ENCODE data around the gene SFXN3.

SFXN3 gene

DNA sequence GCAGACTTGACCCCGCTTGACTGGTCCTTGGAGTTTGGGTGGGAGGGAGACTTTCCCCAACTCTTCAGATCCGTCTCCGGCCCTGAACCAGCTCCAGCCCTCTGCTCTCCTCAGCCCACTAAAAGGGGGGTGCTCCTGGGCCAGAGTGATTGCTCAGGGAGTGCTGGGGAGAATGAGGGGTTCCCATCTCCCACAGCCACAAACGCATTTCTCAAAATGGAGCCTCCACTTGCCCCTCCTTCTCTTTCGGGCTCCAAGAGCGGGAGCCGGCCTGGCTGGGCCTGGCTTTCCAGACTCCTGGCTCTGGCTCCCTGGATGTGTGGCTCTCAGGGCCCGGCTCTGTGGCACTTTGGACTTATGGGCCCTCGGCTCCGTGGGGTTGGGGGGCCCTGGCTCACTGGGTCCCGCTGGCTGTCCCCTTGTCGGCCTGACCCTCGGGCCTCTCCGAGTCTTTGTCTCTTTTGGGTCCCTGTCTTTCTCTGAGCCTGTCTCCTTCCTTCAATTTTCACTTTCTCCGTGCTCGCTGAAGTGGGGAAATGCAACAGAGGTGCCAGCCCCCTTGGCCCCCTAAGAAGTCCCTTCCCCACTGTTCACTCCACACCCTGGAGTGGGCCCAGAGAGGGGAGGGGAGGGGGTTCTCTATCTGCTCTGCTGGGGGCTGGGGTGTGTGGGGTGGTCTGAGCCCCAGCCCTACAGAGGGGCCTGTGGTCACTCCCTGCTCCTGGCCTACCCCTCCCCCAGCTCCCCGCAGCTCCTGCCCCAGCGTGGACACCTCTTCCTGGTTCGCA lies 30.7 kb upstream of the SFXN3 start:
- DNase-seq (ENCODE audit: low read depth, low spot score), result no peak

DNA sequence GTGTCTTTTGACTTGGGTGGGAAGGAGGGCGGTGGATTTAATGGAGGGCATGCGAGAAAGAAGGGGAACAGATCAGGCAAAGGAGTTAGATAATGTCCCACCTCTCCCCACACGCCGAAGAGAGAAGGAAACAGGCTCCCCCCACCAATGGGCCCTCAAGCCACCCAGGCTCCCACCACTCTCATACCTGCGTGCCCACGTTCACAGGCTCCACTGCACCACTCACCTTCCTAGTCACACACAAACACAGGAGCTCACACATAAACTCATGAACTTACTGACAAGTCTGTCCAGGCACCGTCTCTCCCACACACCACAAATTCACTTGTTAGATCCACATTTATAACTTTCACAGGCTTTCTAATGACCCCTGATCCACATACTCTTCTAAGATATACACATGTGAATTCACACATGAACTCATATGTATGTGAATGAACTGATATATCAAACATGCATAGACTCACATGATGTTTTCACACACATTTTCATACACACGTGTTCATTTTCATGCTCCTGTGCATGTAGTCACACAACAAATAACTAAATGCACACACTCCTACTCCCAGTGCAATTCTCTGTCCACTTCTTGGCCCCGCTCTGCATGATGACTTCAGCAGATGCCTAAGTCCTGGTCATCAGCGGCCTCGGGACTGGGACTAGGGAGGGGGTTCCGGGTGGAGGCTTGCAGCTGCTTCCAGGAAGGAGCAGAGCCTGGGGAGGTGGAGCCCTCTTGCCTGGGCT lies 29.9 kb upstream of the SFXN3 start:
- no peak for DNase-seq (ENCODE audit: low read depth, low spot score)

DNA sequence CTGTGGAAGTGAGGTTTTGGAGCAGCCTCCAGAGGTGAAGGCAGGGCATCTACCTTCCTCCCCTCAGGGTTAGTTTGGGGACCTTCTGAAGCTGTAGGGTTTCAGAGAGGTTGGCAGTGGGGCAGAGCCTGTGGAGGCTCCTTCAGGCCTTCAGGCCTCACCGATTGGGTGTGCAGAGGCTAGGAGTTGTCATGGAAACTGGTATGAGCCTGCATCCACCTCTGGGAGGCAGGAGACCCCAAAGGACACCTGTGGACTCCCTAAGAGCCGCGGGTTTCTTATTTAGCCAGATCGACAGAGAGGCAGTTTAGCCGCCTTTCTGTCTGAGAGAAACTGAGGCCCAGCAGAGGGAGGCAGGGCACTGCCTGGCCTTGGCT lies 29.4 kb upstream of the SFXN3 start:
- no peak for DNase-seq (ENCODE audit: low read depth, low spot score)

GRCh38 chr10:101002456-101002855 lies 28.6 kb upstream of the SFXN3 start:
- DNase-seq (ENCODE audit: low read depth, low spot score), result no peak

GRCh38 chr10:101003639-101004206 lies 27.3 kb upstream of the SFXN3 start:
- DNase-seq (ENCODE audit: low read depth, low spot score), result no peak

GRCh38 chr10:101005361-101005760 lies 25.7 kb upstream of the SFXN3 start:
- DNase-seq (ENCODE audit: low read depth, low spot score), result no peak

- no peak for DNase-seq (ENCODE audit: low read depth, low spot score)
Measured at GRCh38 chr10:101005869-101006567, 25.0 kb upstream of the SFXN3 start.

DNA sequence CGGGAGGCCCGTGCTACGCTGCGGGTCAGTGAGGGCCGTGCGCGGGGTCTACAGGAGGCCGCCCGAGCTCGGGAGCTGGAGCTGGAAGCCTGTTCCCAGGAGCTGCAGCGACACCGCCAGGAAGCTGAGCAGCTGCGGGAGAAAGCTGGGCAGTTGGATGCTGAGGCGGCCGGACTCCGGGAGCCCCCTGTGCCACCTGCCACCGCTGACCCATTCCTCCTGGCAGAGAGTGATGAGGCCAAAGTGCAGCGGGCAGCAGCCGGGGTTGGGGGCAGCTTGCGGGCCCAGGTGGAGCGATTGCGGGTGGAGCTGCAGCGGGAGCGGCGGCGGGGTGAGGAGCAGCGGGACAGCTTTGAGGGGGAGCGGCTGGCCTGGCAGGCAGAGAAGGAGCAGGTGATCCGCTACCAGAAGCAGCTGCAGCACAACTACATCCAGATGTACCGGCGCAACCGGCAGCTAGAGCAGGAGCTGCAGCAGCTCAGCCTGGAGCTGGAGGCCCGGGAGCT lies 24.4 kb upstream of the SFXN3 start:
- DNase-seq (ENCODE audit: low read depth, low spot score), result no peak

DNA sequence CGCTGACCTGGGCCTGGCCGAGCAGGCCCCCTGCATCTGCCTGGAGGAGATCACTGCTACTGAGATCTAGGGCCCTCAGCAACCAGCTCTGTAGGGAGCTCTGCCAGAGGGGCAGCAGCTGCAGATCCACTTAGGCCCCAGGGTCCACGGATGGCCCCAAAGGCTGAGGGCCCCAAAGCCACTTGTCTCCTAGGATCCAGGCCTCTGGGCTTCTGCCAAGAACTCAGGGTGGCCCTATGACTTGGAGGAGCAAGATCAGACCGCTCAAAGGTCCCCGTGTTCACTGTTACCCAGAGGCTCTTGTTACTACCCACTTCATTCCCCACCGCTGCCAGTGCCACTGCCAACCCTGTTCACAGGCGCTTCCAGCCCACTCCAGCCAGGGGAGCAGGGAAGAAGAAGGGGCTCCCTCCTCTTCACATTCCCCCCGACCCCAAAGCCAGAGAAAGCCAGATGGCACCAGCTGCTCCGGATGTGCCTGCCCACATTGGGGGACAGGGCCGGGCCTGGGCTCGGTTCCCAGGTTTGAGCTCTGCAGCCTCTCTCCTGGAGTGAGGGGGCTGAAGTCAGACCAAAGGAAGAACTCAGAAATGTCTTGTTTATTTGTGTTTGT lies 23.8 kb upstream of the SFXN3 start:
- DNase-seq (ENCODE audit: low read depth, low spot score), result no peak

DNA sequence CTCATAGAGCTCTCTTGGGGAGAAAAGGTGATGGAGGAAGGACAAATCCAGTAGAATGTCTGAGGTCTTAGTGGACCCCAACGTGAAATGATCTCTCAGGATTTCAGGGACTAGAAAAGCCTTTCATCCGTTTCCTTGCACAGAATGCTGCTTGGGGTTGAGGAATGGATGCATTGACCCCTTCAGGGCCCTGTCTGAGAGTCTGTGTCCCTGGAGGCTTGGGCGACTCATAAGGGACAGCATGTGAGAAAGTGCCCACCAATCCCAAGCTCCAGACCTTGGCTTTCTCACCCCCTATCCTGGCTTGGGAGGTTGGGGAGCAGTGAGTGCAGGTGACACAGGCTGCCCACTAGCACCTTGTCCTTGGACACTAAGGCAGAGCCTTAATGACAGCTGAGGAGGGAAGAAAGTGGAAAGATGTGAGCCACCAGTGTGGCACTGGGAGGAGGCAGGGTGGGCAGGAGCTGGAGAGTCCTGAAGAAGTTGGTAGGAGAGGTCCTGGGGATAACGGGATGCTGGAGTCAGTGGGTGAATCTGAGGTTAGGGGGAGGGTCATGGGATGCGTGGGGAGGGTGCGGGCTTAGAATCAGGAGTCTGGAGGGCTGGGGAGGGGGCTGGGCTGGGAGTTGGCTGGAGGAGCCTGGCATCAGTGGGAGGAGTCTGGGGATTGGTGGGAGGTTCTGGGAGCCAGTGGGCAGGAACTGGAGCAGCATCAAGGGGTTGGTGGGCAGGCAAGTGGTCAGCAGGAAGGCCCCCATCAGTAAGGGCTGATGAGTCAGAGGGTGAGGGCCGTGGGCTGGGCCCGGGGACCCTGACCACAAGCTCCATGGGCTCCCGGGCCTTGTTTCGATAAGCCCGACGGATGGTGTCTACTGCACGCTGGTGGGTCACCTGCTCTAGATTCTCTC lies 22.9 kb upstream of the SFXN3 start:
- no peak for DNase-seq (ENCODE audit: low read depth, low spot score)

DNA sequence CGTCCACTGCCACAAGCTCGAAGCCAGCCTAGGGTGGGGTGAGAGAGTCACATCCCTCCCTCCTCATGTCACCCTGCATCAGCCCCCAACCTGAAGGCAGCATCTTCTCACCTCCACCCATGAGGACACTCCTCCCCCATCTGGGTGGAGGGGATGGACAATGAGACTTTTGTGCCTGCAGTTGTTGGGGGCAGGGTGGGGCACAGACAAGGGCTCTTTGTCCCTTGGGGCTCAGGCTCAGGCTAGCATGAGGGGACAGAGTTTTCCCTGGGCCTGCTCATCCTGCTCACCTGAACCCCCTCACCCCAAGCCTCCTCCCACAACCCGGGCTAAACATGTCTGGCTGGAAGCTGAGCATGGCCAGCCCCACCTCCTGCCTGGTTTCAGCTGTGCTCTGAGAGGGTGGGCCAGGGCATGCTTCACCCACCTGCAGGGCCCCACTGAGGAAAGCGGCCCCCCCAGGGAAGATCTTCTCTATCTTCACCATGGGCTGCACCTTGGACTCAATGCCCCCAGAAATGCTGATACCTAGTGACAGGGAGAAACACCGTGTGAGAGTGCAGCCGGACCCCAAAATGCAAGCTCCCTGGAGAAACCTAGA lies 22.1 kb upstream of the SFXN3 start:
- DNase-seq (ENCODE audit: low read depth, low spot score), result no peak

GRCh38 chr10:101010329-101010728 lies 20.7 kb upstream of the SFXN3 start:
- no peak for DNase-seq (ENCODE audit: low read depth, low spot score)

GRCh38 chr10:101011517-101012423 lies 19.3 kb upstream of the SFXN3 start:
- no peak for DNase-seq (ENCODE audit: low read depth, low spot score)

- DNase-seq (ENCODE audit: low read depth, low spot score), result peak; percentile 61
Measured at GRCh38 chr10:101012525-101013364, 18.3 kb upstream of the SFXN3 start.

- no peak for DNase-seq (ENCODE audit: low read depth, low spot score)
Measured at GRCh38 chr10:101013365-101013825, 17.6 kb upstream of the SFXN3 start.

- DNase-seq (ENCODE audit: low read depth, low spot score), result peak; percentile 43
Measured at GRCh38 chr10:101014230-101014884, 16.7 kb upstream of the SFXN3 start.

DNA sequence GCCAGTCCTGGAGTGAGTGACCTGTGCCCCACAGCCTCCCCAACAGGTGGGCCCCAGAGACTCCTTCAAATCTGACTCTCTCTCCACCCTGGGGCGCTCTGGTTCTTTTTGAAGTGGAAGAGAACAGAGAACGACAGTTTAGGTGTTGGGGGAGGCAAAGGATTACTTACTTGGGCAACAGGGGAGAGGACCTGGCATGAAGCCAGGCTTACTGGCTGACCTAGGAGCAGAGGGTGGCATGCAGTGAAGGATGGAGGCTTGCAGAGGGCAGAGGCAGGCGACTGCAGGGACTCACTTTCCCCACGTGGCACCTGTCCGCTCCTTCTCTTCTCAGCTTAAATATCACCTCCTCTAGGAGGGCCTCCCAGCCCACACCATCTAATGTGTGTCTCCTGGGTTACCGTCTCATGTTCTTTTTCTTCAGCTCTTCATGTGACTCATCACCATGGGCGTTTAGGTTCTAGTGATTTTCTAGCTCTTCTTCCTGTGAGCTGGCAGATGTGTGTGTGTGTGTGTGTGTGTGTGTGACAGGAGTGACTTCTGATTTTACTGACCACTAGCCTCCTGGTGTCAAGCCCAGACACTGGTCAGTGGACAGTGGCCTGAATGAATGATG lies 16.0 kb upstream of the SFXN3 start:
- DNase-seq (ENCODE audit: low read depth, low spot score), result no peak
